Activated CD4-positive, alpha-beta T cell treated with anti-CD3 and anti-CD28 coated beads, Interleukin-2, amount 10 ng/mL, durations not matched to agents 7 days and 5 days (primary cell): Measurements from ENCODE around the gene CTNNBIP1. TPM values are rescaled to one million over a fixed set of nuclear protein-coding genes. Genes with fewer than 3 reads are reported as not detected.

ENCODE experiments used
- CTCF ChIA-PET: fragments of 350-600 bp; sonication (Branson Sonifier 250); formaldehyde crosslinking; loops from one replicate; lab custom pipeline; 2021; ENCODE audit warnings: antibody characterized with exemption; lab: Charles Lee
- POLR2A ChIA-PET: fragments of 350-600 bp; sonication (Branson Sonifier 250); formaldehyde crosslinking; loops from one replicate; lab custom pipeline; 2021; ENCODE audit warnings: antibody characterized with exemption; lab: Charles Lee
- DNase-seq: peaks from one replicate; pipeline ENCODE4 v3.0.0-alpha.2; 2020
- H3K27ac Mint-ChIP-seq: one replicate; pipeline ENCODE4 v1.8.0; 2021; ENCODE audit warnings: mild to moderate bottlenecking, moderate library complexity, mixed read lengths
- H3K27me3 Mint-ChIP-seq: one replicate; pipeline ENCODE4 v1.8.0; 2021; ENCODE audit warnings: mixed read lengths
- H3K36me3 Mint-ChIP-seq: one replicate; pipeline ENCODE4 v1.8.0; 2021; ENCODE audit warnings: low read depth, mixed read lengths
- H3K4me1 Mint-ChIP-seq: one replicate; pipeline ENCODE4 v1.8.0; 2021; ENCODE audit warnings: mixed read lengths
- H3K4me3 Mint-ChIP-seq: one replicate; pipeline ENCODE4 v1.8.0; 2021; ENCODE audit warnings: mild to moderate bottlenecking, moderate library complexity, mixed read lengths
- H3K9me3 Mint-ChIP-seq: one replicate; pipeline ENCODE4 v1.8.0; 2021; ENCODE audit warnings: mixed read lengths
- total RNA-seq, 2 experiments: library from RNA; stranded (reverse); gene quantifications; one replicate each; pipeline ENCODE4 v1.2.3, GENCODE V29; 2021

Gene CTNNBIP1
- total RNA-seq, 2 experiments from 2014 or later, result 12.2 to 13.9 TPM

DNA sequence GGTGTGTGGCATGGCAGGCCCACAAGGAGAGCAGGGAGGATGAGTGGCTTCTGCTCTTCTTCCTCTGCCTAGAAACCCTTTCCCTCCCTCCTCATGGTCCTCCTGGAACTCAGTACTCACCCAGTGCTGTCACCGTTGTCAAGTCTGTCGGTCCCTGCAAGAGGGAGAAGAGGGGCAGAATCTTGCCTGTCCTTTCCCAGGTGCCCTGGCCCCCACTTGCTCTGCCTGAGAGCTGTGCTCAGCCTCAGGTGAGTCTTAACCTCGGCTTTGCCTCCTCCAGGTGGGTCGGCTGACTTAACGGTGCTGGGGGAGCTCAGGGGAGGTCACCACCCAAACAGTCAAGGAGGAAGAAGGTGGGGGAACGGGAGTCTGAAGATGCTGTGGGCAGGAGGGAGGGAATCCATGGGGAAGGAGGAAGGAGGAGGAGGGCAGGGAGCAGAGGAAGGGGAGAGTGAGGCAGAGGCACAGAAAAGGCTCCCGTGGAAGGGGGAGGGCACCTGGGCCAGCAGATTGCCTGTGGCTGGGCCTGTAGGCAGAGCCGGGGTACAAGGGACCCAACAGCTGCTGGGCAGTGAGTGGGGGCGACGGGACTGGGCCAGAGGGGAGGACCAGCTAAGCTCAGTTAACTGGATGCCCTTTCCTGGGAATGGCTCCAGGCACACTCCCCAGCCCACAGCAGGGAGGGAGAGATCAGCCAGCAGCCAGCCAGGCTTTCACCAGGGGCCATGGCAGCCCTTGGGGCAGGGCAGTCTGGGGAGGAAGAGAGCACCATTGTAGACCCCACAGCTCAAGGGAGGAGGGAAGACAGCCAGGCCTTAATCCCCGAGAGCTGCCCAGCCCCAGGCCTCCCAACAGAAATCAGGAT, 26.3 kb downstream of the CTNNBIP1 start:
- Mint-ChIP-seq H3K9me3 (no peaks in the 10 kb centered on the region), H3K27ac (peak overlapping the region; percentile 68), H3K27me3 (no peaks in the 10 kb centered on the region), H3K4me1 (peaks cover 26% of the 10 kb centered on the region), H3K36me3 (no peaks in the 10 kb centered on the region), H3K4me3 (no peak overlapping the region)
- ChIA-PET POLR2A (no interaction called here), CTCF (interaction anchor here (0.6 to 1.4 kb wide), 4 partner anchors 8 to 1714 kb away, joined by 3 read pairs; no protein-coding TSS in a partner anchor)
- no peak for DNase-seq

GRCh38 chr1:9882945-9883303, 27.1 kb downstream of the CTNNBIP1 start:
- no peak for DNase-seq
- Mint-ChIP-seq H3K9me3 (no peaks in the 10 kb centered on the region), H3K27ac (peak overlapping the region; percentile 81), H3K27me3 (no peaks in the 10 kb centered on the region), H3K36me3 (no peaks in the 10 kb centered on the region), H3K4me3 (no peak overlapping the region), H3K4me1 (peaks cover 26% of the 10 kb centered on the region)
- CTCF ChIA-PET, result no interaction called here
- POLR2A ChIA-PET, result no interaction called here

- Mint-ChIP-seq H3K27ac (peak overlapping the region; percentile 81), H3K36me3 (no peaks in the 10 kb centered on the region), H3K9me3 (no peaks in the 10 kb centered on the region), H3K27me3 (no peaks in the 10 kb centered on the region), H3K4me1 (peaks cover 26% of the 10 kb centered on the region), H3K4me3 (no peak overlapping the region)
- DNase-seq, result no peak
- CTCF ChIA-PET, result no interaction called here
- POLR2A ChIA-PET, result no interaction called here
These were observed 27.6 kb downstream of the CTNNBIP1 start for GRCh38 chr1:9882296-9882944.

GRCh38 chr1:9881838-9882249, 28.2 kb downstream of the CTNNBIP1 start:
- no peak for DNase-seq
- Mint-ChIP-seq H3K27me3 (no peaks in the 10 kb centered on the region), H3K9me3 (no peaks in the 10 kb centered on the region), H3K36me3 (no peaks in the 10 kb centered on the region), H3K27ac (peak overlapping the region; percentile 81), H3K4me1 (peaks cover 26% of the 10 kb centered on the region), H3K4me3 (no peak overlapping the region)
- ChIA-PET POLR2A (no interaction called here), CTCF (no interaction called here)

GRCh38 chr1:9878404-9878803, 31.7 kb downstream of the CTNNBIP1 start:
- POLR2A ChIA-PET, result no interaction called here
- H3K36me3 Mint-ChIP-seq, result no peaks in the 10 kb centered on the region
- H3K9me3 Mint-ChIP-seq, result no peaks in the 10 kb centered on the region
- H3K4me3 Mint-ChIP-seq, result no peak overlapping the region
- H3K4me1 Mint-ChIP-seq, result peaks cover 25% of the 10 kb centered on the region
- H3K27me3 Mint-ChIP-seq, result no peaks in the 10 kb centered on the region
- H3K27ac Mint-ChIP-seq, result no peak overlapping the region
- CTCF ChIA-PET, result interaction anchor here (0.6 to 2.4 kb wide), 4 partner anchors 10 to 371 kb away, joined by 3 to 8 read pairs (median 6); no protein-coding TSS in a partner anchor
- DNase-seq, result no peak

- no peaks in the 10 kb centered on the region for H3K9me3 Mint-ChIP-seq
- no peaks in the 10 kb centered on the region for H3K27me3 Mint-ChIP-seq
- no peak overlapping the region for H3K4me3 Mint-ChIP-seq
- ChIA-PET CTCF (interaction anchor here (0.6 to 2.4 kb wide), 4 partner anchors 8 to 251 kb away, joined by 3 to 8 read pairs (median 6); no protein-coding TSS in a partner anchor), POLR2A (no interaction called here)
- H3K36me3 Mint-ChIP-seq, result no peaks in the 10 kb centered on the region
- no peak overlapping the region for H3K27ac Mint-ChIP-seq
- H3K4me1 Mint-ChIP-seq, result peaks cover 20% of the 10 kb centered on the region
- no peak for DNase-seq
These were observed 32.1 kb downstream of the CTNNBIP1 start for GRCh38 chr1:9877962-9878361.

- Mint-ChIP-seq H3K27ac (no peak overlapping the region), H3K36me3 (no peaks in the 10 kb centered on the region), H3K4me1 (peaks cover 5% of the 10 kb centered on the region), H3K4me3 (no peak overlapping the region), H3K9me3 (no peaks in the 10 kb centered on the region), H3K27me3 (no peaks in the 10 kb centered on the region)
- ChIA-PET POLR2A (no interaction called here), CTCF (interaction anchor here (0.9 kb wide), 1 partner anchor 8 kb away, joined by 3 read pairs; no protein-coding TSS in a partner anchor)
- DNase-seq, result no peak
These were observed 34.5 kb downstream of the CTNNBIP1 start for GRCh38 chr1:9875636-9876000.

- DNase-seq, result peak; percentile 80
- Mint-ChIP-seq H3K27ac (peak overlapping the region; percentile 19), H3K27me3 (no peaks in the 10 kb centered on the region), H3K9me3 (no peaks in the 10 kb centered on the region), H3K4me3 (no peak overlapping the region), H3K36me3 (no peaks in the 10 kb centered on the region), H3K4me1 (peaks cover 5% of the 10 kb centered on the region)
- CTCF ChIA-PET, result interaction anchor here (0.9 kb wide), 1 partner anchor 9 kb away, joined by 3 read pairs; no protein-coding TSS in a partner anchor
- POLR2A ChIA-PET, result no interaction called here
These were observed 35.0 kb downstream of the CTNNBIP1 start for GRCh38 chr1:9874959-9875635.

GRCh38 chr1:9874412-9874811, 35.7 kb downstream of the CTNNBIP1 start:
- Mint-ChIP-seq H3K4me3 (no peak overlapping the region), H3K27ac (no peak overlapping the region), H3K36me3 (no peaks in the 10 kb centered on the region), H3K4me1 (peaks cover 5% of the 10 kb centered on the region), H3K27me3 (no peaks in the 10 kb centered on the region), H3K9me3 (no peaks in the 10 kb centered on the region)
- ChIA-PET CTCF (no interaction called here), POLR2A (no interaction called here)
- DNase-seq, result no peak

DNA sequence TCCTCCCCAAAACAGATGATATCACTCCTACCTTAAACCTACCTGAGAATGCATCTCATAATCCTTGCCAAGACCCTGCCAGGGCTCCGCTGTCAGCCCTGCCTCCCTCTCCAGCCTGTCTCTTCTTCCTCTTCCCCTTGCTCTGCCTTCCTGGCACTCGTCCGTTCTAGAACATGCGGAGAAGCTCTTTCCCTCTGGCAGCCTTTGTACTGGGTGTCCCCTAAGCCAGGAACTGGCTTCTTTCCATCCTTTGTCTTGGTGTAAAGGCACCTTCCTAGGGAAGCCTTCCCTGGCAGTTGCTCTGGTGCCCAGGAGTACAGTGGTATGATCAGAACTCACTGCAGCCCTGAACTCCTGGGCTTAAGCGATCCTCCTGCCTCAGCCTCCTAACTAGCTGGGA, 36.1 kb downstream of the CTNNBIP1 start:
- H3K27me3 Mint-ChIP-seq, result no peaks in the 10 kb centered on the region
- H3K27ac Mint-ChIP-seq, result no peak overlapping the region
- H3K4me1 Mint-ChIP-seq, result peaks cover 5% of the 10 kb centered on the region
- CTCF ChIA-PET, result no interaction called here
- H3K4me3 Mint-ChIP-seq, result no peak overlapping the region
- POLR2A ChIA-PET, result no interaction called here
- H3K36me3 Mint-ChIP-seq, result no peaks in the 10 kb centered on the region
- no peak for DNase-seq
- H3K9me3 Mint-ChIP-seq, result no peaks in the 10 kb centered on the region

- no peak for DNase-seq
- peaks cover 5% of the 10 kb centered on the region for H3K4me1 Mint-ChIP-seq
- no peaks in the 10 kb centered on the region for H3K9me3 Mint-ChIP-seq
- H3K27me3 Mint-ChIP-seq, result no peaks in the 10 kb centered on the region
- ChIA-PET POLR2A (no interaction called here), CTCF (interaction anchor here (0.6 to 1.1 kb wide), 2 partner anchors 247 to 334 kb away, joined by 3 to 4 read pairs; no protein-coding TSS in a partner anchor)
- H3K27ac Mint-ChIP-seq, result no peak overlapping the region
- no peaks in the 10 kb centered on the region for H3K36me3 Mint-ChIP-seq
- no peak overlapping the region for H3K4me3 Mint-ChIP-seq
These were observed 36.7 kb downstream of the CTNNBIP1 start for GRCh38 chr1:9873385-9873784.

DNA sequence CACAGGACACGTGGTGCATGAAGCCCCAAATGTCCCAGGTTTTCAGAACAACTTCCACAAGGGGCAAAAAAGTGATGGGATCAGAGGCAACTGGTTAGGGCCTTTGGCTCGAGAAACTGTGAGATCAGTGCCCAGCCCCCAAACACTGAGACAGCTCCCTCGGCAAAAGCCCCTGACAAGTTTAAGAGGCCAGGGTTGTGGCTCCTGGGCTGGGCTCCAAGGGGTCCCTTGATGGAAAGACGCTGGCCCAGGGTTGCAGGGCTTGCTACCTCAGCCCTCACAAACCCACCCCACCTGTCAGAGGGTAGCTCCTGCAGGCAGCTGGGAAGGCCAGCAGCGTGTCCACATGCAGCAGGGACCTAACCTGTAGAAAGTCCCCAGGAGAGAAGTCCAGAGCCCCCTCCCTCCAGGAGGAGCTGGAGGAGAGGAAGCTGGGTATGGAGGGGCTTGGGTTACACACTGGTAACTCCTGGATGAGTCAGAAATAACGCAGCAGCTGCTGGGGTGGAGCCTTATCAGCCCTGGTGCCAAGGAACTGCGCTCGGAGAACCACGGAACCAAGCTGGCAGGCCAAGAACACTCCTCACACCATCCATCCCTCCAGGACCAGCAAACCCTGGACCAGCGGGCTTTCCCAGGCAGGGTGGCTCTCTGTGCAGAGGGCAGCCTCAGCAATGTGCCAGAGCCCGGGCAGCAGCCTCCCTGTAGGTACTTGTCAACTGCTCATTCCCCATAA, 37.5 kb downstream of the CTNNBIP1 start:
- Mint-ChIP-seq H3K27ac (no peak overlapping the region), H3K27me3 (no peaks in the 10 kb centered on the region), H3K4me3 (no peak overlapping the region), H3K9me3 (no peaks in the 10 kb centered on the region), H3K4me1 (peaks cover 5% of the 10 kb centered on the region), H3K36me3 (no peaks in the 10 kb centered on the region)
- no peak for DNase-seq
- POLR2A ChIA-PET, result no interaction called here
- CTCF ChIA-PET, result interaction anchor here (0.6 to 2.1 kb wide), 7 partner anchors 11 to 556 kb away, joined by 3 to 7 read pairs (median 3); no protein-coding TSS in a partner anchor
